Epithelial cell of esophagus (primary cell): ENCODE data around the gene WNK2.

Source experiments
- DNase-seq: peaks from one replicate; pipeline ENCODE4 v3.0.0; 2010; ENCODE audit warnings: low read depth
- H3K4me3 ChIP-seq: 2 replicates; pipeline ENCODE4 v1.5.1; 2011; ENCODE audit warnings: mild to moderate bottlenecking, low read length, control low read depth
- TF ChIP-seq, protein P1 (sequence below): IDR thresholded peaks from 2 replicates; pipeline ENCODE4 v1.5.1; 2011; ENCODE audit warnings: low read depth, mild to moderate bottlenecking, low read length, control low read depth, inconsistent platforms; ENCODE audit not compliant: insufficient read depth; ENCODE audit errors: missing control alignments

Gene WNK2

DNA sequence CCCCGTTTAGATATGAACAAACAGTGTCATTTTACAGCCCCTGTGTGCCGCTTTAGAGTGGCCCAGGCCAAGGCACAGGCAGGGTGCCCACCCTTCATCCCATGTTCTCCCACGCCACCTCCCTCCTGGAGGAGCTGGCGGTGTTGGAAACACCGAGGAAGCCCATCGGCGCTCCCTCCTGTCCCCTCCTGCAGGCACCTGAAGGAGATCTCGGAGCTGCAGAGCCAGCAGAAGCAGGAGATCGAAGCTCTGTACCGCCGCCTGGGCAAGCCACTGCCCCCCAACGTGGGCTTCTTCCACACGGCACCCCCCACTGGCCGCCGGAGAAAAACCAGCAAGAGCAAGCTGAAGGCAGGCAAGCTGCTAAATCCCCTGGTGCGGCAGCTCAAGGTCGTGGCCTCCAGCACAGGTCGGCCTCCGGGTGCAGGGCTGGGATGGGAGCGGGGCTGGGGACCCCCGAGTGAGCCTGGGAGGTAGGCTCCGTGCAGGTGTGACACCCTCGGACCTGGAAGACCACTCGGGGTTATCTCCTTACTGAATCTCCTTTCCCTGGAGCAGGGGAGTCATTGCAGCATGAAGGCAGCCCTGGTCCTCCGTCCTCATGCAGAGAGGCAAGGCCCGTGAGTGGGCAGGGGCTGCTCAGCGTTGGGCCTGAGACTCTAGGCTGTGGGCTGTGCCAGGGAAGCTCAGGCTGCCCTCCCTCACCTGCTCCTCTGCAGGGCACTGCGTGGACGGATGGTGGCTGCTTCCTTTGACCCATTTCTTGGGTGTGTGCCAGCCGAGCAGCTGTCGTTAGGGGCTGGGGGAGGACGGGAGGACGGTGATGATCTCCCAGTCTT, 113.9 kb downstream of the WNK2 start:
- DNase-seq, result no peak
- TF ChIP-seq, protein P1, sequence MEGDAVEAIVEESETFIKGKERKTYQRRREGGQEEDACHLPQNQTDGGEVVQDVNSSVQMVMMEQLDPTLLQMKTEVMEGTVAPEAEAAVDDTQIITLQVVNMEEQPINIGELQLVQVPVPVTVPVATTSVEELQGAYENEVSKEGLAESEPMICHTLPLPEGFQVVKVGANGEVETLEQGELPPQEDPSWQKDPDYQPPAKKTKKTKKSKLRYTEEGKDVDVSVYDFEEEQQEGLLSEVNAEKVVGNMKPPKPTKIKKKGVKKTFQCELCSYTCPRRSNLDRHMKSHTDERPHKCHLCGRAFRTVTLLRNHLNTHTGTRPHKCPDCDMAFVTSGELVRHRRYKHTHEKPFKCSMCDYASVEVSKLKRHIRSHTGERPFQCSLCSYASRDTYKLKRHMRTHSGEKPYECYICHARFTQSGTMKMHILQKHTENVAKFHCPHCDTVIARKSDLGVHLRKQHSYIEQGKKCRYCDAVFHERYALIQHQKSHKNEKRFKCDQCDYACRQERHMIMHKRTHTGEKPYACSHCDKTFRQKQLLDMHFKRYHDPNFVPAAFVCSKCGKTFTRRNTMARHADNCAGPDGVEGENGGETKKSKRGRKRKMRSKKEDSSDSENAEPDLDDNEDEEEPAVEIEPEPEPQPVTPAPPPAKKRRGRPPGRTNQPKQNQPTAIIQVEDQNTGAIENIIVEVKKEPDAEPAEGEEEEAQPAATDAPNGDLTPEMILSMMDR, result no peak
- H3K4me3 ChIP-seq, result no peak overlapping the region

DNA sequence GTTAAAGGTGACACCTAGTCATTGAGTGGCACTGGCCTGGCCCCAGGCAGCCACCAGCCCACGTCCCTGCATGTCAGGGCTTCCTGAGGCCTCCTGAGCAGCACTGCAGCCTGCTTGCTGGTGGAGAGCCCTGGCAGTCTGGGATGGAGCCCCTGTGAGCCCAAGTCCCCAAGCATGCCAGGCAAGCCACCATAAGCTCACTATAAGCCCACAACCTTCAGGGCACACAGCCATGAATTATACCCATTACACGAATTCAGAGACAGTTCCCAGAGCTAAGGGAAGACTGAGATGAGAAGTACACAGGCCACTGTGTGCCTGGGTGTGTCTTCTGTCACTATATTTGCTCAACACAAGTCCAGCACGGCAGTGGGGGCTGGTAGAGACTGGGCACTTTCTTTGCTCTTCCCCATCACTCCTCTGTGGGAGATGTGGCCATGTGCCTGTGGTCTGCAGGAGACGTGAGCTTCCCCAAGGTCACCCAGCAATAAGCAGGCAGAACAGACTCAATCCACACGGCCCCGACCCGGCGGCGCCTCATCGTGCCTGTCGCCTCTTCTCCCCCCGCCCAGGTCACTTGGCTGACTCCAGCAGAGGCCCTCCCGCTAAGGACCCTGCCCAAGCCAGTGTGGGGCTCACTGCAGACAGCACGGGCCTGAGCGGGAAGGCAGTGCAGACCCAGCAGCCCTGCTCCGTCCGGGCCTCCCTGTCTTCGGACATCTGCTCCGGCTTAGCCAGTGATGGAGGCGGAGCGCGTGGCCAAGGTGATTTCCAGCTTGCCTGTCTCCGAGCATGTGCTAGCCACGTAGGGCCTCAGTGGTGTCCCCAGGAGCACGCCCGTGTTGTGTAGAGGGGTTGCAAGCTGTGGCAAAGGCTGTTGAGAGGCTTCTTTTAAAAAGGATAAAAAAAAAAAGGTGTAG, 114.8 kb downstream of the WNK2 start:
- TF ChIP-seq, protein P1, result no peak
- no peak overlapping the region for H3K4me3 ChIP-seq
- DNase-seq, result no peak

DNA sequence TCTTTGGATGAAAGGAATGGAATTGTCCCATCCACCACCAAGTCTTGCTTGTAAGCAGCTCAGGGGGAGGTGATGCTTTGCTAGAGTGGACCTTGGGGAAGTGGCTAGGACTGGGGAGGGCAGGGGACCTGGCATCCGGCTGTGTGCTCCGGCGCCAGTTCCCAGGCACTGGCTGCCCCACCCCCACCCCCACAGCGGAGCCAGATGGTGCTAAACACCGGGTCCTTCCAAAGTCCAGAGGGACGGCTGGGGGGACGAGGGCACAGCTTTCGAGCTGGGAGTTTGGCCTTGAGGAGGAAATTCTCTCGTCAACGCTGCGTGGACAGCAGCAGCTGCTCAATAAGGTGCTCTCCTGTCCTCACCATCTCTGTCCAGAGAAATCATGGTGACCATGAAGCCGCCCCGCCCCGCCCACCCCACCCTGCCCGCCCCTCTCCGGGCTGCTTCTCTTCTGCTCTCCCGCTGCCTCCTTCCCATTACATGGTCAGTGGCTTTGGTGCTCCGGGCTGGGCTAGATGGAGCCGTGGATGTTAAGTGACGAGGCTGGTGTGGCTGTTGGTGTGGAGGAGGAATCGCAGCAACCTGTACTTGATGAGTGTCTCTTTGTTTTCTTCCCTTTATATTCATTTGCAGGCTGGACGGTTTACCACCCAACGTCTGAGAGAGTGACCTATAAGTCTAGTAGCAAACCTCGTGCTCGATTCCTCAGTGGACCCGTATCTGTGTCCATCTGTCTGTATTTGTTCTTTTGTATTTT, 115.7 kb downstream of the WNK2 start:
- TF ChIP-seq, protein P1, result no peak

GRCh38 chr9:93300175-93300572, 116.2 kb downstream of the WNK2 start:
- DNase-seq, result no peak
- TF ChIP-seq, protein P1, result no peak
- H3K4me3 ChIP-seq, result no peak overlapping the region

More for the DNA sequence above, 115.7 kb downstream of the WNK2 start:
- no peak overlapping the region for H3K4me3 ChIP-seq
- DNase-seq, result no peak

GRCh38 chr9:93300585-93301081, 116.7 kb downstream of the WNK2 start:
- H3K4me3 ChIP-seq, result no peak overlapping the region
- TF ChIP-seq, protein P1, result no peak
- DNase-seq, result no peak

- DNase-seq, result no peak
- TF ChIP-seq, protein P1, result no peak
- H3K4me3 ChIP-seq, result no peak overlapping the region
Measured at GRCh38 chr9:93301291-93301811, 117.4 kb downstream of the WNK2 start.
